Measurements from ENCODE around the gene PRR35. TPM values are rescaled to one million over a fixed set of nuclear protein-coding genes. Genes with fewer than 3 reads are reported as not detected.
A peak's percentile ranks its signal among the peaks of the same experiment; 100 is the strongest.
"Not testable (repeated sequence)": the region's sequence is repeated elsewhere in the genome, so short reads cannot be mapped to it uniquely, and the experiment has no call there.

PRR35 gene
- total and polyA plus RNA-seq, 8 donors = 0.06 TPM; not detected in 7

GRCh38 chr16:595094-595528 is 34.9 kb downstream of the PRR35 start:
- Histone ChIP-seq H3K36me3 (peaks cover 0 to 10% of the 10 kb centered on the region in 2 donors), H3K27me3 (no peaks in the 10 kb centered on the region), H3K4me3 (no peak overlapping the region), H3K9me3 (no peaks in the 10 kb centered on the region), H3K4me1 (peaks cover 25 to 64% of the 10 kb centered on the region in 2 donors), H3K27ac (no peak overlapping the region)
- no peak for TF ChIP-seq CTCF (IDR thresholded peaks at IDR 0.05)
- ATAC-seq (no peak), DNase-seq (peak in 1 of 4 donors; percentile 54)
- intact Hi-C loops (cut with DNase I) = no loop called here

GRCh38 chr16:595942-596735 is 35.9 kb downstream of the PRR35 start:
- no peak overlapping the region for H3K4me3 ChIP-seq
- DNase-seq = peak in 1 of 4 donors; percentile 80
- H3K4me1 ChIP-seq = peaks cover 25 to 57% of the 10 kb centered on the region in 2 donors
- no peak for TF ChIP-seq CTCF (IDR thresholded peaks at IDR 0.05)
- H3K27ac ChIP-seq = no peak overlapping the region
- peaks cover 0 to 20% of the 10 kb centered on the region in 2 donors for H3K36me3 ChIP-seq
- no peak for ATAC-seq
- H3K27me3 ChIP-seq = no peaks in the 10 kb centered on the region
- intact Hi-C loops (cut with DNase I) = no loop called here
- no peaks in the 10 kb centered on the region for H3K9me3 ChIP-seq

GRCh38 chr16:596736-597060 is 36.5 kb downstream of the PRR35 start:
- intact Hi-C loops (cut with DNase I) = no loop called here
- Histone ChIP-seq H3K27ac (no peak overlapping the region), H3K4me1 (peaks cover 19 to 51% of the 10 kb centered on the region in 2 donors), H3K36me3 (peaks cover 0 to 21% of the 10 kb centered on the region in 2 donors), H3K27me3 (no peaks in the 10 kb centered on the region), H3K9me3 (no peaks in the 10 kb centered on the region), H3K4me3 (no peak overlapping the region)
- no peak for TF ChIP-seq CTCF (IDR thresholded peaks at IDR 0.05)
- DNase-seq (no peak), ATAC-seq (no peak)

GRCh38 chr16:597655-598054 is 37.5 kb downstream of the PRR35 start:
- H3K27ac ChIP-seq; H3K4me3 ChIP-seq; intact Hi-C loops (cut with DNase I); H3K9me3 ChIP-seq; H3K27me3 ChIP-seq; ATAC-seq: not testable (repeated sequence)
- H3K36me3 ChIP-seq = peaks cover 0 to 21% of the 10 kb centered on the region in 2 donors
- peak in 1 of 4 donors; percentile 64 for DNase-seq
- H3K4me1 ChIP-seq = peaks cover 10 to 41% of the 10 kb centered on the region in 2 donors

- Histone ChIP-seq H3K4me3 (no peak overlapping the region), H3K27ac (no peak overlapping the region), H3K4me1 (peaks cover 0 to 27% of the 10 kb centered on the region in 2 donors), H3K36me3 (peaks cover 0 to 21% of the 10 kb centered on the region in 2 donors), H3K27me3 (no peaks in the 10 kb centered on the region), H3K9me3 (no peaks in the 10 kb centered on the region)
- ATAC-seq (no peak), DNase-seq (peak in 1 of 4 donors; percentile 74)
- no peak for TF ChIP-seq CTCF (IDR thresholded peaks at IDR 0.05)
- intact Hi-C loops (cut with DNase I) = no loop called here
Measured at GRCh38 chr16:598823-599739, 38.9 kb downstream of the PRR35 start.
